ENCODE results near the gene TLE1. TPM values are rescaled to one million over a fixed set of nuclear protein-coding genes. Genes with fewer than 3 reads are reported as not detected.

The TLE1 gene
- total RNA-seq, 1 experiment from 2014 or later, result 21.9 TPM

DNA sequence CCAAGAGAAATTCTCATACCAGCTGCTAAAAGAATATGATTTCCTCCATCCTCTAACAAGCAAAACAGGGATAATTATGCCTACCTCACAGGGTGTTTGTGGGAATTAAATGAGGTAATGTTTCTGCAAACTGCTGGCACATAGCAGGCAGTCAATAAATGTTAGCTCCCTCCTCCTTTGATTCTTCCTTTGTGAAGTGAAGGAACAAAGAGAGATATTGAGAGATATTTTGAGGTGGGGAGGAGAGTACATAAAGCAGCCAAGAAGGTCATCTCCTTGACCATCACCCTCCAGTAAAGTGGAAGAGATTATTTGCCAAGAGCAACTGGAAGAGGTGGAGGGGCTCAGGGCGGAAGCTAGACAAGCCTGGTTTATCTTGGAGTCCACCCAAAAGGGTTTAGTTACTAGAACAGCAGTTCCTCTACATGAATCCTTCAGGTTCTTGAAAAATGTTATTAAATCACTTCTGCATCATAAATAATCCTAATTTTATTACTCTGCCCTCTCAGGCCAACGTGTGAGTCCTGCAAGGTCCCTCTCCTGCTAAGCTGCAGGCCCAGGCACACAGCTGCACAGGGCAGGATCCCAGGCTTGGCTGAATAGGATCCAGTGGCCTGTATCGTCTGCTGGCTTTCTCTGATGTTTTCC is 35.0 kb upstream of the TLE1 start:
- Mint-ChIP-seq H3K9me3 (ENCODE audit: unreplicated experiment) (no peaks in the 10 kb centered on the region), H3K27ac (ENCODE audit: low read depth, unreplicated experiment) (no peak overlapping the region), H3K4me1 (ENCODE audit: insufficient read depth, unreplicated experiment) (no peaks in the 10 kb centered on the region), H3K4me3 (ENCODE audit: unreplicated experiment) (no peak overlapping the region), H3K36me3 (ENCODE audit: insufficient read depth, unreplicated experiment) (no peaks in the 10 kb centered on the region), H3K27me3 (ENCODE audit: insufficient read depth, unreplicated experiment) (no peaks in the 10 kb centered on the region)
- no peak for DNase-seq (ENCODE audit: unreplicated experiment)
- no TSS peak for BruUV-seq (replicated peaks)
- ChIA-PET CTCF (interaction anchor here (0.6 to 0.7 kb wide), 2 partner anchors 946 to 1078 kb away, joined by 4 read pairs; no protein-coding TSS in a partner anchor), POLR2A (interaction anchor here (2.0 kb wide), 1 partner anchor 14 kb away, joined by 6 read pairs; no protein-coding TSS in a partner anchor)
- intact Hi-C loops (cut with micrococcal nuclease), result no loop called here
- no peak for TF ChIP-seq CTCF (IDR thresholded peaks at IDR 0.05; ENCODE audit: unreplicated experiment)

- Mint-ChIP-seq H3K27me3 (ENCODE audit: insufficient read depth, unreplicated experiment) (no peaks in the 10 kb centered on the region), H3K4me1 (ENCODE audit: insufficient read depth, unreplicated experiment) (no peaks in the 10 kb centered on the region), H3K27ac (ENCODE audit: low read depth, unreplicated experiment) (no peak overlapping the region), H3K4me3 (ENCODE audit: unreplicated experiment) (no peak overlapping the region), H3K36me3 (ENCODE audit: insufficient read depth, unreplicated experiment) (no peaks in the 10 kb centered on the region), H3K9me3 (ENCODE audit: unreplicated experiment) (no peaks in the 10 kb centered on the region)
- no peak for DNase-seq (ENCODE audit: unreplicated experiment)
- no peak for TF ChIP-seq CTCF (IDR thresholded peaks at IDR 0.05; ENCODE audit: unreplicated experiment)
- BruUV-seq (replicated peaks), result no TSS peak
- intact Hi-C loops (cut with micrococcal nuclease), result no loop called here
- POLR2A ChIA-PET, result interaction anchor here (0.5 kb wide), 1 partner anchor 15 kb away, joined by 3 read pairs; no protein-coding TSS in a partner anchor
- CTCF ChIA-PET, result no interaction called here
These were observed 32.9 kb upstream of the TLE1 start for GRCh38 chr9:81722277-81722676.

GRCh38 chr9:81720450-81721086 is 31.2 kb upstream of the TLE1 start:
- Mint-ChIP-seq H3K27me3 (ENCODE audit: insufficient read depth, unreplicated experiment) (no peaks in the 10 kb centered on the region), H3K9me3 (ENCODE audit: unreplicated experiment) (no peaks in the 10 kb centered on the region), H3K4me3 (ENCODE audit: unreplicated experiment) (no peak overlapping the region), H3K36me3 (ENCODE audit: insufficient read depth, unreplicated experiment) (no peaks in the 10 kb centered on the region), H3K4me1 (ENCODE audit: insufficient read depth, unreplicated experiment) (no peaks in the 10 kb centered on the region), H3K27ac (ENCODE audit: low read depth, unreplicated experiment) (no peak overlapping the region)
- CTCF ChIA-PET, result no interaction called here
- intact Hi-C loops (cut with micrococcal nuclease), result no loop called here
- no TSS peak for BruUV-seq (replicated peaks)
- no peak for DNase-seq (ENCODE audit: unreplicated experiment)
- POLR2A ChIA-PET, result no interaction called here
- no peak for TF ChIP-seq CTCF (IDR thresholded peaks at IDR 0.05; ENCODE audit: unreplicated experiment)

GRCh38 chr9:81719972-81720371 is 30.6 kb upstream of the TLE1 start:
- H3K27ac Mint-ChIP-seq (ENCODE audit: low read depth, unreplicated experiment), result no peak overlapping the region
- intact Hi-C loops (cut with micrococcal nuclease), result no loop called here
- H3K36me3 Mint-ChIP-seq (ENCODE audit: insufficient read depth, unreplicated experiment), result no peaks in the 10 kb centered on the region
- POLR2A ChIA-PET, result no interaction called here
- H3K4me3 Mint-ChIP-seq (ENCODE audit: unreplicated experiment), result no peak overlapping the region
- H3K4me1 Mint-ChIP-seq (ENCODE audit: insufficient read depth, unreplicated experiment), result no peaks in the 10 kb centered on the region
- no TSS peak for BruUV-seq (replicated peaks)
- no peak for DNase-seq (ENCODE audit: unreplicated experiment)
- CTCF ChIA-PET, result interaction anchor here (0.5 kb wide), 1 partner anchor 847 kb away, joined by 4 read pairs; no protein-coding TSS in a partner anchor
- no peaks in the 10 kb centered on the region for H3K9me3 Mint-ChIP-seq (ENCODE audit: unreplicated experiment)
- no peaks in the 10 kb centered on the region for H3K27me3 Mint-ChIP-seq (ENCODE audit: insufficient read depth, unreplicated experiment)
- TF ChIP-seq CTCF (IDR thresholded peaks at IDR 0.05; ENCODE audit: unreplicated experiment), result no peak

Measured in MCF 10A (cell line).